Upper lobe of right lung (tissue), 1 donor: ENCODE data around the gene MYBPH. TPM values are rescaled to one million over a fixed set of nuclear protein-coding genes. Genes with fewer than 3 reads are reported as not detected.

Experiments used
- ATAC-seq: fragments of 200-7000 bp; cut with Tn5 transposase; one replicate; pipeline ENCODE4 v1.9.1; 2020; ENCODE audit warnings: mild to moderate bottlenecking, moderate library complexity
- DNase-seq: peaks from one replicate; pipeline ENCODE4 v3.0.0-alpha.2; 2020
- H3K27ac ChIP-seq: fragments of 200-600 bp; one replicate; pipeline ENCODE4 v1.8.0; 2022
- H3K27me3 ChIP-seq: fragments of 200-600 bp; one replicate; pipeline ENCODE4 v1.8.0; 2022; ENCODE audit warnings: mild to moderate bottlenecking
- H3K36me3 ChIP-seq: fragments of 200-600 bp; one replicate; pipeline ENCODE4 v1.8.0; 2022
- H3K4me1 ChIP-seq: fragments of 200-600 bp; one replicate; pipeline ENCODE4 v1.8.0; 2022
- H3K4me3 ChIP-seq: fragments of 200-600 bp; one replicate; pipeline ENCODE4 v1.8.0; 2022; ENCODE audit warnings: mild to moderate bottlenecking
- H3K9me3 ChIP-seq: fragments of 200-600 bp; one replicate; pipeline ENCODE4 v1.8.0; 2022
- CTCF ChIP-seq: fragments of 200-600 bp; IDR thresholded peaks from one replicate; pipeline ENCODE4 v1.8.0; 2022; ENCODE audit warnings: antibody characterized with exemption
- intact Hi-C: fragments of 100-400 bp; cut with DNase I; formaldehyde crosslinking; loops from one replicate; pipeline ENCODE4 v1.11.0; 2022
- total RNA-seq: library from RNA; stranded (reverse); fragmentation: NEBNext Ultra II Directional; extraction: Animal tissue kit (Norgen Biotek cat#: 25700); gene quantifications from one replicate; pipeline ENCODE4 v1.2.1, GENCODE V29; 2021
- donor health status: DM: no; HTN: yes; CAD: no; lungs with severe emphysema.

Gene MYBPH
- total RNA-seq, 1 donor from 2014 or later: not detected

- no peak for TF ChIP-seq CTCF
- intact Hi-C loops: no loop called here
- Histone ChIP-seq H3K36me3 (no peaks in the 10 kb centered on the region), H3K4me1 (peaks cover 6% of the 10 kb centered on the region), H3K27me3 (no peaks in the 10 kb centered on the region), H3K4me3 (no peak within 1 kb of the TSS), H3K27ac (peak within 1 kb of the TSS; percentile 55), H3K9me3 (no peaks in the 10 kb centered on the region)
- DNase-seq (peak; percentile 85), ATAC-seq (peak; percentile 82)
These were observed 11.0 kb upstream of the MYBPH start, which contains the start of gene CHI3L1 for GRCh38 chr1:203186446-203187303. Gene CHI3L1 (minus strand): TSS chr1:203186704. CDS start chr1:203186623, 81 bp downstream.

GRCh38 chr1:203186091-203186445, 10.4 kb upstream of the MYBPH start:
- intact Hi-C loops: no loop called here
- DNase-seq (peak; percentile 57), ATAC-seq (no peak)
- Histone ChIP-seq H3K9me3 (no peaks in the 10 kb centered on the region), H3K36me3 (no peaks in the 10 kb centered on the region), H3K27ac (peak overlapping the region; percentile 40), H3K27me3 (no peaks in the 10 kb centered on the region), H3K4me1 (peaks cover 6% of the 10 kb centered on the region), H3K4me3 (no peak overlapping the region)
- TF ChIP-seq CTCF: no peak

GRCh38 chr1:203185585-203185984, 10.0 kb upstream of the MYBPH start:
- Histone ChIP-seq H3K27ac (no peak overlapping the region), H3K4me1 (peaks cover 6% of the 10 kb centered on the region), H3K36me3 (no peaks in the 10 kb centered on the region), H3K4me3 (no peak overlapping the region), H3K9me3 (no peaks in the 10 kb centered on the region), H3K27me3 (no peaks in the 10 kb centered on the region)
- intact Hi-C loops: no loop called here
- peak; percentile 40 for DNase-seq
- TF ChIP-seq CTCF: no peak
- no peak for ATAC-seq

GRCh38 chr1:203185061-203185461, 9.4 kb upstream of the MYBPH start:
- no peaks in the 10 kb centered on the region for H3K9me3 ChIP-seq
- intact Hi-C loops: no loop called here
- no peak overlapping the region for H3K4me3 ChIP-seq
- TF ChIP-seq CTCF: no peak
- H3K27me3 ChIP-seq: no peaks in the 10 kb centered on the region
- H3K4me1 ChIP-seq: peaks cover 6% of the 10 kb centered on the region
- ATAC-seq: no peak
- peak; percentile 57 for DNase-seq
- no peaks in the 10 kb centered on the region for H3K36me3 ChIP-seq
- H3K27ac ChIP-seq: no peak overlapping the region

- Histone ChIP-seq H3K4me3 (no peak overlapping the region), H3K4me1 (peaks cover 6% of the 10 kb centered on the region), H3K36me3 (no peaks in the 10 kb centered on the region), H3K27ac (no peak overlapping the region), H3K9me3 (no peaks in the 10 kb centered on the region), H3K27me3 (no peaks in the 10 kb centered on the region)
- DNase-seq: peak; percentile 21
- ATAC-seq: no peak
- intact Hi-C loops: no loop called here
- no peak for TF ChIP-seq CTCF
These were observed 8.8 kb upstream of the MYBPH start for GRCh38 chr1:203184467-203184866.
